ENCODE results near the gene ATP2B3. TPM values are rescaled to one million over a fixed set of nuclear protein-coding genes. Genes with fewer than 3 reads are reported as not detected.

The ATP2B3 gene
- total RNA-seq, 2 experiments from 2014 or later: not detected

- H3K9me3 Mint-ChIP-seq: no peaks in the 10 kb centered on the region
- H3K36me3 Mint-ChIP-seq (ENCODE audit: low read depth): no peaks in the 10 kb centered on the region
- no peak for DNase-seq
- intact Hi-C loops (cut with micrococcal nuclease): no loop called here
- CTCF ChIA-PET: no interaction called here
- ATAC-seq: no peak
- no peak overlapping the region for H3K4me3 Mint-ChIP-seq
- H3K27me3 Mint-ChIP-seq: no peaks in the 10 kb centered on the region
- H3K27ac Mint-ChIP-seq: no peak overlapping the region
- POLR2A ChIA-PET: no interaction called here
- no peak for TF ChIP-seq CTCF (IDR thresholded peaks at IDR 0.05)
- H3K4me1 Mint-ChIP-seq (ENCODE audit: low read depth): no peaks in the 10 kb centered on the region
Observed at GRCh38 chrX:153625271-153626024, 108.0 kb downstream of the ATP2B3 start.

- no peak for ATAC-seq
- no peaks in the 10 kb centered on the region for H3K27me3 Mint-ChIP-seq
Observed at GRCh38 chrX:153626025-153626633, 108.7 kb downstream of the ATP2B3 start.

GRCh38 chrX:153626863-153627674 lies 109.6 kb downstream of the ATP2B3 start:
- ChIA-PET CTCF (no interaction called here), POLR2A (no interaction called here)
- no peak overlapping the region for H3K27ac Mint-ChIP-seq
- H3K4me3 Mint-ChIP-seq: no peak overlapping the region
- H3K9me3 Mint-ChIP-seq: peaks cover 4% of the 10 kb centered on the region
- DNase-seq: no peak
- ATAC-seq: no peak
- no peaks in the 10 kb centered on the region for H3K27me3 Mint-ChIP-seq
- TF ChIP-seq CTCF (IDR thresholded peaks at IDR 0.05): no peak
- no peaks in the 10 kb centered on the region for H3K36me3 Mint-ChIP-seq (ENCODE audit: low read depth)
- no peaks in the 10 kb centered on the region for H3K4me1 Mint-ChIP-seq (ENCODE audit: low read depth)
- intact Hi-C loops (cut with micrococcal nuclease): no loop called here

More at GRCh38 chrX:153626025-153626633, 108.7 kb downstream of the ATP2B3 start:
- Mint-ChIP-seq H3K27ac (no peak overlapping the region), H3K9me3 (peaks cover 2% of the 10 kb centered on the region), H3K4me1 (ENCODE audit: low read depth) (no peaks in the 10 kb centered on the region), H3K36me3 (ENCODE audit: low read depth) (no peaks in the 10 kb centered on the region), H3K4me3 (no peak overlapping the region)
- ChIA-PET CTCF (no interaction called here), POLR2A (no interaction called here)
- no peak for TF ChIP-seq CTCF (IDR thresholded peaks at IDR 0.05)
- intact Hi-C loops (cut with micrococcal nuclease): no loop called here
- no peak for DNase-seq

GRCh38 chrX:153627675-153628111 lies 110.3 kb downstream of the ATP2B3 start:
- no peak for DNase-seq
- Mint-ChIP-seq H3K9me3 (peaks cover 4% of the 10 kb centered on the region), H3K36me3 (ENCODE audit: low read depth) (no peaks in the 10 kb centered on the region), H3K27me3 (no peaks in the 10 kb centered on the region), H3K4me1 (ENCODE audit: low read depth) (no peaks in the 10 kb centered on the region), H3K27ac (no peak overlapping the region), H3K4me3 (no peak overlapping the region)
- ATAC-seq: no peak
- intact Hi-C loops (cut with micrococcal nuclease): no loop called here
- no peak for TF ChIP-seq CTCF (IDR thresholded peaks at IDR 0.05)
- CTCF ChIA-PET: no interaction called here
- POLR2A ChIA-PET: no interaction called here

GRCh38 chrX:153628129-153628528 lies 110.7 kb downstream of the ATP2B3 start:
- DNase-seq: no peak
- POLR2A ChIA-PET: no interaction called here
- H3K27ac Mint-ChIP-seq: no peak overlapping the region
- no peak for TF ChIP-seq CTCF (IDR thresholded peaks at IDR 0.05)
- CTCF ChIA-PET: no interaction called here
- intact Hi-C loops (cut with micrococcal nuclease): no loop called here
- no peak for ATAC-seq
- H3K36me3 Mint-ChIP-seq (ENCODE audit: low read depth): no peaks in the 10 kb centered on the region
- no peaks in the 10 kb centered on the region for H3K27me3 Mint-ChIP-seq
- peaks cover 4% of the 10 kb centered on the region for H3K9me3 Mint-ChIP-seq
- no peak overlapping the region for H3K4me3 Mint-ChIP-seq
- H3K4me1 Mint-ChIP-seq (ENCODE audit: low read depth): no peaks in the 10 kb centered on the region

Data from activated CD8-positive, alpha-beta T cell treated with anti-CD3 and anti-CD28 coated beads for 36 hours (primary cell).